Activated CD8-positive, alpha-beta memory T cell treated with anti-CD3 and anti-CD28 coated beads for 4 hours (primary cell): Measurements from ENCODE around the gene PTGR2.
"Not testable (repeated sequence)": the region's sequence is repeated elsewhere in the genome, so short reads cannot be mapped to it uniquely, and the experiment has no call there.

Experiments
- DNase-seq, 2 donors: peaks; one replicate each; pipeline ENCODE4 v3.0.0-alpha.2; 2020; ENCODE audit warnings: low read depth in 2 of 2

PTGR2 gene

DNA sequence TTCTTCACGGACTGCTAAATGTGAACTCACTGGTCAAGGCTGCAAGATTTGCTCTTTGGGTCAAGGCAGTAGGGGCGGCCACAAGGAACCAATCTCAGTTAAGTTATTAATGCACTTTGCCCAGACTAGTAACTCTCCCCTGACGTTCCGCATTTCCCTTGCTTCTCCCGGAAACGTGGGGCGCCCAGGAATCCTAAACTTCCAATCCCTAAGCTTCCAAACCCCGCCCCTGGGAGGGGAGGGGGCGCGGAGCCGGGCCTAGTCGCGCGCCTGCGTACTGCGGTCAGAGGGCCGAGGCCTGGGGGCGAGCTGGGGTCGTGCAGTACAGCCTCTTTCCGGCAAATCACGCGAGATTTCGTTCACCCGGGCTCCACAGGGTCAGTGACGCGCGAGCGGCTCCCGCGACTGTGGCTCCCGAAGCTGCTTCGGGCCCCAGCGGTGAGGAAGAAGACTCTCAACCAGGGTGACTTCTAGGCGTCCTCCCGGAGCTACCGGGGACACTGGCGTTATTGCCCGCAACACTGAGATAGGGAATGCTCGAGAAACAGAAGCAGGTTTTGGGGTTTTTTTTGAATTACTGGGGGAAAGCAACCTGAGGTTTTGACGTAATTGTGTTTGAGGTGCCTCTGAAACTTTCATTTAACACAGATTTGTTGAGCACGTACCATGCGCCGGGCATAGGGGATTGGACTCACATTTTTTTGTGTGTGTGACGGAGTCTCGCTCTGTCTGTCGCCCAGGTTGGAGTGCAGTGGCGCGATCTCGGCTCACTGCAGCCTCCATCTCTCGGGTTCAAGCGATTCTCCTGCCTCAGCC is at the start of gene PTGR2:
Gene PTGR2 (plus strand): TSS at position 265 of the 816 bp plus-strand sequence. CDS start 7,032 bp downstream, outside the sequence.
- DNase-seq, result peak; percentile 74 to 83

DNA sequence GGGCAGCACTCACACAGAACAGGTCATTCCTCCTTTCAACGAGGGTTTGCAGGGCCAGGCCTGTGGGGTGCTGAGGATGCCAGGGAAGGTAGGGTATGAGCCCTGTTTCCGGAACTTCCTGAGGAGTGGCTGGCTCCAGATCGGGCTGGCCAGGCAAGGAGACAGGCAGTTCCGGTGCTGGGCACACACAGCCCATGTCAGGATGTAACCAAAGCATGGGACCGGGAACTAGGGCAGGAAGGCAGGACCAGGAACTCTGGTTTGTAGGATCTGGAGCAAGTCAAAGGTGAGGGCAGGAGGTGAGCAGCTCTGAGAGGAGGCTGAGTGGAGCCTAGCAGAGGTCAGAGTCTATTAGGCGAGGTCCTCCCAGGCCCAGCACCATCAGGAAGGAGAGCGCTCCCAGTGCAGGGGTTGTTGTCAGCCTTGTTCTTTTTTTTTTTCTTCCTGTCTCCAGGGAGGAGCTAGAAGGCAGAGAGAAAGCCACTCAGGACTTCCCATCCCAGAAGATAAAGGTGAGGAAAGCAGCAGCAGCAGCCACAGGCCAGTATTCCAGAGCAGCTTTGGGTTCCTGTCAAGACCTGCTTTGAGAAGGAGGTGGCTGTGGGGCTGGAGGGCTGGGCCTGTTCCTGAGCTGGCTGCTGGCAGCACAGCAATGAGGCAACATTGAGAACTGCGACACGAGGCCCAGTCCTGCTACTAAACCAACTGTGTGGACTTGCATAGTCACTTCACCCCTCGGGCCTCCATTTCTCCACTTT is 49.0 kb upstream of the PTGR2 start:
- no peak for DNase-seq

- no peak for DNase-seq
Observed at GRCh38 chr14:73804636-73805035, 47.0 kb upstream of the PTGR2 start.

- DNase-seq, result no peak
Observed at GRCh38 chr14:73807457-73807856, 44.2 kb upstream of the PTGR2 start.

DNA sequence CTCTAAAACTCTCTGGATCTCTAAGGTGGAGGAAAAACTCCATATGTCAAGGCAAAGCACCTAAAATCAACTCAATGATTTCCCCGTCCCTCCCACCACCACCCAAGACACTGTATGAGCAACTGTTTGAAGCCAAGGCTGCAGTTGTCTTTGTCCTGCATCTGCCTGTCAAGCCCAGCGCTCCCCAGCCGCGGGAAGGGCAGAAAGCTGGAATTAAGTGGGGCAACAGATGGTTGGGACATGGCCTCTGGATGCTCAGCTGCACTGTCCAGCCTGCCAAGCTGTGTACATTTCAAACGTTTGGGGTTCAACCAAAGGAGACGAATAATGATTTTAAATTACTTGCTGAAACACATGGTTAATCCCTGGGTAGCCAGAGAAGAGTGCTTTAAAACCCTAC is 42.2 kb upstream of the PTGR2 start:
- no peak for DNase-seq

DNA sequence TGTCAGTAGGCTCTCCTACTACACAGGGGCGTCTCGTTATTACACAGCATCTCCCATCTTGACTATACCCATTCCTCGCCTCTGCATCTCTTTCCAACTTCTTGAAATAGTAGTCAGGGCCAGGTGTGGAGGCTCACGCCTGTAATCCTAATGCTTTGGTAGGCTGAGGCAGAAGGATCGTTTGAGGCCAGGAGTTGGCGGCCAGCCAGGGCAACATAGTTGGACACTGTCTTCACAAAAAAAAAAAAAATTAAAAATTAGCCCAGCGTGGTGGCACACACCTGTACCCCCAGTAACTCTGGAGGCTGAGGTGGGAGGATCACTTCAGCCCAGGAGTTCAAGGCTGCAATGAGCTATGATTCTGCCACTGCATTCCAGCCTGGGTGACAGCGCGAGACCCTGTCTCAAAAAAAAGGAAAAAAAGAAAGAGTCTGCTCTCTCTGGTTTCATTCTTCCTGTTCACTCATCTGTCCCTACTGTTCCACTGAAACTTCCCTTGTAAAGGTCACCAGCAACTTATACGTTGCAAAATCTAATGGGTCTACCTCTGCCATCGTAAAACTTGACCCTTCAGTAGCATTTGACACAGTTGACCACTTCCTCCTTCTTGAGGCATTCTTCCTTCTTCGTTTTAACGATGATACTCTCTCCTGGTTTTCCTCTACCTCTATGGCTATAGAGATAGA is 41.0 kb upstream of the PTGR2 start:
- DNase-seq, result no peak

- DNase-seq, result no peak
Observed at GRCh38 chr14:73811164-73811503, 40.5 kb upstream of the PTGR2 start.

- DNase-seq, result no peak
Observed at GRCh38 chr14:73814153-73814552, 37.5 kb upstream of the PTGR2 start.

DNA sequence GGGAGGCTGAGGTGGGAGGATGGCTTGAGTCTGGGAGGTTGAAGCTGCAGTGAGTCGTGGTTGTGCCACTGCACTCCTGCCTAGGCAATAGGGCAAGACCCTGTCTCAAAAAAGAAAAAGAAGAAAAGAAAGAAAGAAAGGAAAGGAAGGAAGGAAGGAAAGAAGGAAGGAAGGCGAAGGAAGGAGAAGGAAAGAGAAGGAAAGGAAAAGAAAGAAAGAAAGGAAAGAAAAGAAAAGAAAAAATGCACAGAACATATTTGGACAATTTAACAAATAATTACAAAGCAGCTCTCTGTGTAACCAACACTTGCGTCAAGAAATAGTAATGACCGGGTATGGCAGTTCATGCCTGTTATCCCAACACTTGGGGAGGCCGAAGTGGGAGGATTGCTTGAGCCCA is 35.8 kb upstream of the PTGR2 start:
- DNase-seq, result no peak

DNA sequence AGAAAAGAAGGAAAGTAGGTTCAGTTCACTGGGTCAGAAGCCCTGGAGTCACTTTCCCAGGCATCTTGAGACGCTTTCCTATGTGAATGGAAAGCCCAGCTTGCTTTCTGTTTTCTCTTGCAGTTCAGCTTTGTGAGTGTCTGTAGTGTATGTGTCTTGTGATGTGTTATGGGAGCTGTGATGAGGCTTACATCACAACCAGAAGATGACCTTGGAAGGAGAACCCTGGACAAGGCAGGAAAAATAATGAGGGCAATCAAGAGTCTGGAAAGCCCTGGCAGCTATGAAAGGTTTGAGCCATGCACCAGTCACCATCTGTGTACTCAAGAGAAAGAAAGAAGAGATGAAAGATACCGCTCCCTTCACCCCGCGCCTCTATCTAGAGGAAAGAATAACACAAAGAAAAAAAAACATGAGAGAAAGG is 35.2 kb upstream of the PTGR2 start:
- no peak for DNase-seq

DNA sequence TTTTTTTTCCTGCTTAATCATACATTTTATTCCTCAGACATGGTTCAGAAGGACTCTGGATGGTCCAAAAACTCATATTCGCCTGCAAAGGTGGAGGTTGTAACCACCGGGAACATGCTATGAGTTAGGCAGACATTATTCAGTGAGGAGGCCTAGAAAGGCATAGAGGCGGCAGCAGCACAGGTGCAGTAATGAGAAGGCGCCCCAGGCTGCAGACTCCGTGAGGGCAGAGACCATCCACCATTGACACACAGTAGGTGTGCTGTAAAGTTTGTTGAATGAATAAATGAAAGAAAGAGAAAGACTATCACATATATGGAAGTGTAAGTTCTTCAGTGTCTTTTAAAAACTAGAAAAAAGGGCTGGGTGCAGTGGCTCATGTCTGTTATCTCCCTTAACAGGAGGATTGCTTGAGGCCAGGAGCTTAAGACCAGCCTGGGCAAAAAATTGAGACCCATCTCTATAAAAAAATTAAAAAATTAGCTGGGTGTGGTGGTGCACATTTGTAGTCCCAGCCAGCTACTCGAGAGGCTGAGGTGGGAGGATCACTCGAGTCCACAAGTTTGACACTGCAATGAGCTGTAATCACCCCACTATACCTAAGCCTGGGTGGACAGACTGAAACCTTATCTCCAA is 34.5 kb upstream of the PTGR2 start:
- DNase-seq, result no peak

GRCh38 chr14:73818821-73819220 is 32.8 kb upstream of the PTGR2 start:
- DNase-seq, result no peak

- no peak for DNase-seq
Observed at GRCh38 chr14:73820631-73821030, 31.0 kb upstream of the PTGR2 start.

DNA sequence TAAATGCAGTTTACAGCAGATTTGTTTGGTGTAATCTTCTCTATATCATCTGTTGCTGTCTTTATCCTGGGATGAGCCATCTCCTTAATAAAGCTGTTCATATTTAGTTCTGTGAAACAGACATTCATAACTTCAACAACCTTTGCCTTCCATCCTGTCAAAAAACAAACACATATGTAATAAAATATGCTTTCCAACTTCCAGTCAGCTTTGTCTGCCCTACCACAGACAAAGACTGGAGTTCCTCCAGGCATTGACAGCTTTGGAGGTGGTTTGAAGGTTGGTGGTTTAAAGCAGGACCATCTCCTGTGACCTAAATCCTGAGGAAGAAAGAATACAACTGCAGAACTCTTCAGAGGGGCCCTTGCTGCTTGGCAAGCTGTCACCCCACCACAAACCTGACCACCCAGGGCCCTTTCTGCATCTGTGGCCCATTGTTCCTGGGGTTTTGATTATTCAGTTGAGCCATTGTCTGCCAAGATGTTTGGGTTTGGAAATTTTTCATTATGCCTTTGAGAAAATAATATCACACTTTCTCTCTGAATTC is 28.2 kb upstream of the PTGR2 start:
- DNase-seq, result no peak

DNA sequence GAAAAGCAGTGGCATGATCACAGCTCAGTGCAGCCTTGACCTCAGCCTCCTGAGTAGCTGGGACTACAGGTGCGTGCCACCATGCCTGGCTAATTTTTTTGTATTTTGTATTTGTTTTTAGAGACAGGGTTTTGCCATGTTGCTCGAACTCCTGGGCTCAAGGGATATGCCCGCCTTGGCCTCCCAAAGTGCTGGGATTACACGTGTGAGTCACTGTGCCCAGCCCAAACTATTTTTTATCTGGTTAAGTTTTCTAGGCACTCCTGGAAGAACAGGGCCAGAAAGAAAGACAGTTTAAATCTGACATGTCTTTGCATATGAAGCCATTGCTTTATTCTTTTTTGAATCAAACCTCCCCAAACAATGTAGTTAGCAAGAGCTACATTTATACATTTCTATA is 27.5 kb upstream of the PTGR2 start:
- DNase-seq, result no peak

GRCh38 chr14:73824536-73824935 is 27.1 kb upstream of the PTGR2 start:
- DNase-seq, result no peak

DNA sequence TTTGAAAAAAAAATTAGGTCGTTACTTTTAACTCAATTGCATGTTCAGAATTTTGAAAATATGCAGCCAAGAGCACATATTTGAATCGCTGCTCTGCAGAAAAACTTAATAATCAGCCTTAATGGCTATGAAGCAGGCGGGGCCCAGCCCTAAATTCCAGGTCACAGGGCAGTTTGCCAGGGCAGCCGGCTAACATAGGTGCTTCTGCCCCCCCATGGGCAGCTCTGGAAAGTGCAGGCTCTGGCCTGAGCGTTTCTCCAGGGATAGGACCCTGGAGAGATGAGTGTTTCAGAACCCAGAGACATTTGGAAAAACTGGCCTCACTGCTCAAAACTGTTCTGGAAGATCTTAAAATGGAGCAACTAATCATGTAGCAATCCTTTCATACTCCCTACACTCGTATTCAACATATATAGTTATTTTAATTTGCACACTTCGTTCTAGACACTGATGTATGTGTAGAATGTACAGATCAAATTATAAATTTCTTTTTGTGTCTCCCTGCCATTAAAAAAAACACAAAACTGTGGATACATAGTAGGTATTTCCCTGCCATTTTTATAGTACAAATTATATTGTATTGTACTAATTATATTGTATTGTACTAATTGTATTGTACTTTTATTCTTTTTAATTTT is 26.0 kb upstream of the PTGR2 start:
- DNase-seq, result peak; percentile 52 to 63

- DNase-seq, result not testable (repeated sequence)
Observed at GRCh38 chr14:73827190-73827589, 24.4 kb upstream of the PTGR2 start.

DNA sequence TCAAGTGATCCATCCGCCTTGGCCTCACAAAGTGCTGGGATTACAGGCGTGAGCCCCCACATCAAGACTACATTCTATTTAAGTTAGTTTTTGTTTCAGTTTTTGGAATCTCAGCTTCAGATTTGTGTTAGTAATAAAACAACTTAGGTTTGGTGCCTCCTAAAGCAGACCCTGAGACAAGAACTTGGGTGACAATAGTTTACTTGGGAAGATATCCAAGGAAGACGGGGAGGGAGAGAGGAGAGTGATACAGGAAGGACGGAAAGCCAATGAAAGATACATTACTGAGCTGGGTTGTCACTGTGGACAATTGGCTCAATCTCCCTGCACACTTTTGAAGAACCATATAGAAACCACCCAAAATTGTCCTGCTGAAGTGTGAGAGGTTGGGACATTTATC is 22.6 kb upstream of the PTGR2 start:
- no peak for DNase-seq

GRCh38 chr14:73829526-73830431 is 21.9 kb upstream of the PTGR2 start:
- DNase-seq, result no peak
